ENCODE measurements around the gene R3HDM1. TPM values are rescaled to one million over a fixed set of nuclear protein-coding genes. Genes with fewer than 3 reads are reported as not detected.

The R3HDM1 gene
- total RNA-seq, 1 experiment from 2014 or later, result 52.4 TPM

- Mint-ChIP-seq H3K36me3 (ENCODE audit: insufficient read depth, unreplicated experiment) (peaks cover 21% of the 10 kb centered on the region), H3K9me3 (ENCODE audit: unreplicated experiment) (no peaks in the 10 kb centered on the region), H3K4me1 (ENCODE audit: insufficient read depth, unreplicated experiment) (no peaks in the 10 kb centered on the region), H3K27me3 (ENCODE audit: insufficient read depth, unreplicated experiment) (no peaks in the 10 kb centered on the region), H3K4me3 (ENCODE audit: unreplicated experiment) (no peak overlapping the region), H3K27ac (ENCODE audit: low read depth, unreplicated experiment) (no peak overlapping the region)
- TF ChIP-seq CTCF (IDR thresholded peaks at IDR 0.05; ENCODE audit: unreplicated experiment), result no peak
- no TSS peak for BruUV-seq (replicated peaks)
- intact Hi-C loops (cut with micrococcal nuclease), result no loop called here
- ChIA-PET POLR2A (no interaction called here), CTCF (interaction anchor here (0.6 kb wide), 1 partner anchor 48 kb away, joined by 3 read pairs; no protein-coding TSS in a partner anchor)
- no peak for DNase-seq (ENCODE audit: unreplicated experiment)
Observed at GRCh38 chr2:135667045-135667444, 135.8 kb downstream of the R3HDM1 start.

GRCh38 chr2:135674453-135674852 is 143.2 kb downstream of the R3HDM1 start:
- Mint-ChIP-seq H3K9me3 (ENCODE audit: unreplicated experiment) (no peaks in the 10 kb centered on the region), H3K4me3 (ENCODE audit: unreplicated experiment) (no peak overlapping the region), H3K27me3 (ENCODE audit: insufficient read depth, unreplicated experiment) (no peaks in the 10 kb centered on the region), H3K4me1 (ENCODE audit: insufficient read depth, unreplicated experiment) (no peaks in the 10 kb centered on the region), H3K27ac (ENCODE audit: low read depth, unreplicated experiment) (no peak overlapping the region), H3K36me3 (ENCODE audit: insufficient read depth, unreplicated experiment) (peaks cover 23% of the 10 kb centered on the region)
- ChIA-PET CTCF (interaction anchor here (0.8 kb wide), 1 partner anchor 13 kb away, joined by 3 read pairs; no protein-coding TSS in a partner anchor), POLR2A (no interaction called here)
- intact Hi-C loops (cut with micrococcal nuclease), result no loop called here
- DNase-seq (ENCODE audit: unreplicated experiment), result no peak
- TF ChIP-seq CTCF (IDR thresholded peaks at IDR 0.05; ENCODE audit: unreplicated experiment), result no peak
- no TSS peak for BruUV-seq (replicated peaks)

- intact Hi-C loops (cut with micrococcal nuclease), result no loop called here
- Mint-ChIP-seq H3K9me3 (ENCODE audit: unreplicated experiment) (no peaks in the 10 kb centered on the region), H3K36me3 (ENCODE audit: insufficient read depth, unreplicated experiment) (peaks cover 39% of the 10 kb centered on the region), H3K4me3 (ENCODE audit: unreplicated experiment) (no peak overlapping the region), H3K27ac (ENCODE audit: low read depth, unreplicated experiment) (peak overlapping the region; percentile 35), H3K27me3 (ENCODE audit: insufficient read depth, unreplicated experiment) (no peaks in the 10 kb centered on the region), H3K4me1 (ENCODE audit: insufficient read depth, unreplicated experiment) (no peaks in the 10 kb centered on the region)
- ChIA-PET CTCF (interaction anchor here (0.9 kb wide), 1 partner anchor 33 kb away, joined by 3 read pairs; no protein-coding TSS in a partner anchor), POLR2A (no interaction called here)
- DNase-seq (ENCODE audit: unreplicated experiment), result peak; percentile 38
- TF ChIP-seq CTCF (IDR thresholded peaks at IDR 0.05; ENCODE audit: unreplicated experiment), result no peak
- no TSS peak for BruUV-seq (replicated peaks)
Observed at GRCh38 chr2:135676031-135676430, 144.7 kb downstream of the R3HDM1 start.

- Mint-ChIP-seq H3K27ac (ENCODE audit: low read depth, unreplicated experiment) (no peak overlapping the region), H3K4me3 (ENCODE audit: unreplicated experiment) (no peak overlapping the region), H3K9me3 (ENCODE audit: unreplicated experiment) (no peaks in the 10 kb centered on the region), H3K36me3 (ENCODE audit: insufficient read depth, unreplicated experiment) (peaks cover 39% of the 10 kb centered on the region), H3K4me1 (ENCODE audit: insufficient read depth, unreplicated experiment) (no peaks in the 10 kb centered on the region), H3K27me3 (ENCODE audit: insufficient read depth, unreplicated experiment) (no peaks in the 10 kb centered on the region)
- TF ChIP-seq CTCF (IDR thresholded peaks at IDR 0.05; ENCODE audit: unreplicated experiment), result no peak
- BruUV-seq (replicated peaks), result no TSS peak
- ChIA-PET POLR2A (no interaction called here), CTCF (interaction anchor here (0.6 to 0.7 kb wide), 2 partner anchors 12 to 160 kb away, joined by 3 read pairs; no protein-coding TSS in a partner anchor)
- no peak for DNase-seq (ENCODE audit: unreplicated experiment)
- intact Hi-C loops (cut with micrococcal nuclease), result no loop called here
Observed at GRCh38 chr2:135679125-135679524, 147.8 kb downstream of the R3HDM1 start.

All from MCF 10A (cell line).